Nucleus accumbens (tissue), 56 donors: ENCODE results near the gene DDX24.

Experiments
- DNase-seq, 56 donors: peaks; one replicate each; lab custom pipeline; 2025; lab: John Stamatoyannopoulos, UW

The DDX24 gene

GRCh38 chr14:94080621-94081385 is at the start of gene DDX24, which contains the start of gene IFI27L1:
Gene DDX24 (minus strand): TSS chr14:94081202. CDS start chr14:94079742, 1,460 bp downstream.
Gene IFI27L1 (plus strand): TSS chr14:94081310. CDS start chr14:94096938, 15,628 bp downstream.
- DNase-seq, result peak; percentile 47 to 97 (median 90)

- peak in 37 of 56 donors; percentile 8 to 75 (median 35) for DNase-seq
These were observed 48.9 kb upstream of the DDX24 start for GRCh38 chr14:94129758-94130414.

- DNase-seq, result peak in 55 of 56 donors; percentile 30 to 90 (median 81)
These were observed 48.2 kb upstream of the DDX24 start, which contains the start of gene IFI27L2 for GRCh38 chr14:94129111-94129757. Gene IFI27L2 (minus strand): TSS chr14:94129604. CDS start chr14:94129564, 40 bp downstream.

- DNase-seq, result no peak
These were observed 47.3 kb upstream of the DDX24 start for GRCh38 chr14:94128216-94128839.

- DNase-seq, result no peak
These were observed 46.3 kb upstream of the DDX24 start for GRCh38 chr14:94127330-94127729.

- DNase-seq, result no peak
These were observed 45.8 kb upstream of the DDX24 start for GRCh38 chr14:94126800-94127199.

- no peak for DNase-seq
These were observed 45.3 kb upstream of the DDX24 start for GRCh38 chr14:94126419-94126677.

- no peak for DNase-seq
These were observed 44.8 kb upstream of the DDX24 start for GRCh38 chr14:94125659-94126418.

GRCh38 chr14:94124582-94125377 is 43.8 kb upstream of the DDX24 start:
- DNase-seq, result no peak

GRCh38 chr14:94123868-94124267 is 42.9 kb upstream of the DDX24 start:
- no peak for DNase-seq

- no peak for DNase-seq
These were observed 42.3 kb upstream of the DDX24 start for GRCh38 chr14:94123296-94123695.

GRCh38 chr14:94122438-94122837 is 41.4 kb upstream of the DDX24 start:
- no peak for DNase-seq

- no peak for DNase-seq
These were observed 40.5 kb upstream of the DDX24 start for GRCh38 chr14:94121485-94121884.

GRCh38 chr14:94120667-94121340 is 39.8 kb upstream of the DDX24 start:
- no peak for DNase-seq

GRCh38 chr14:94119071-94119470 is 38.1 kb upstream of the DDX24 start:
- DNase-seq, result no peak

- DNase-seq, result no peak
These were observed 36.9 kb upstream of the DDX24 start for GRCh38 chr14:94117856-94118255.

GRCh38 chr14:94116701-94117100 is 35.7 kb upstream of the DDX24 start:
- no peak for DNase-seq

GRCh38 chr14:94115631-94116030 is 34.6 kb upstream of the DDX24 start:
- DNase-seq, result peak in 1 of 56 donors; percentile 27

GRCh38 chr14:94115058-94115591 is 34.1 kb upstream of the DDX24 start:
- DNase-seq, result peak in 2 of 56 donors; percentile 13 to 35
